Upper lobe of right lung (tissue), 1 donor: ENCODE measurements around the gene RTN1. TPM values are rescaled to one million over a fixed set of nuclear protein-coding genes. Genes with fewer than 3 reads are reported as not detected.

Experiments
- ATAC-seq: fragments of 200-7000 bp; cut with Tn5 transposase; one replicate; pipeline ENCODE4 v1.9.1; 2020; ENCODE audit warnings: mild to moderate bottlenecking, moderate library complexity
- DNase-seq: peaks from one replicate; pipeline ENCODE4 v3.0.0-alpha.2; 2020
- H3K27ac ChIP-seq: fragments of 200-600 bp; one replicate; pipeline ENCODE4 v1.8.0; 2022
- H3K27me3 ChIP-seq: fragments of 200-600 bp; one replicate; pipeline ENCODE4 v1.8.0; 2022; ENCODE audit warnings: mild to moderate bottlenecking
- H3K36me3 ChIP-seq: fragments of 200-600 bp; one replicate; pipeline ENCODE4 v1.8.0; 2022
- H3K4me1 ChIP-seq: fragments of 200-600 bp; one replicate; pipeline ENCODE4 v1.8.0; 2022
- H3K4me3 ChIP-seq: fragments of 200-600 bp; one replicate; pipeline ENCODE4 v1.8.0; 2022; ENCODE audit warnings: mild to moderate bottlenecking
- H3K9me3 ChIP-seq: fragments of 200-600 bp; one replicate; pipeline ENCODE4 v1.8.0; 2022
- CTCF ChIP-seq: fragments of 200-600 bp; IDR thresholded peaks from one replicate; pipeline ENCODE4 v1.8.0; 2022; ENCODE audit warnings: antibody characterized with exemption
- intact Hi-C: fragments of 100-400 bp; cut with DNase I; formaldehyde crosslinking; loops from one replicate; pipeline ENCODE4 v1.11.0; 2022
- total RNA-seq: library from RNA; stranded (reverse); fragmentation: NEBNext Ultra II Directional; extraction: Animal tissue kit (Norgen Biotek cat#: 25700); gene quantifications from one replicate; pipeline ENCODE4 v1.2.1, GENCODE V29; 2021
- donor health status: DM: no; HTN: yes; CAD: no; lungs with severe emphysema.

The RTN1 gene
- total RNA-seq, 1 donor from 2014 or later, result 9.6 TPM

GRCh38 chr14:59776468-59776867, 94.1 kb downstream of the RTN1 start:
- Histone ChIP-seq H3K27ac (no peak overlapping the region), H3K4me1 (no peaks in the 10 kb centered on the region), H3K4me3 (no peak overlapping the region), H3K27me3 (no peaks in the 10 kb centered on the region), H3K9me3 (no peaks in the 10 kb centered on the region), H3K36me3 (no peaks in the 10 kb centered on the region)
- intact Hi-C loops, result no loop called here
- no peak for DNase-seq
- ATAC-seq, result no peak
- no peak for TF ChIP-seq CTCF

- Histone ChIP-seq H3K9me3 (no peaks in the 10 kb centered on the region), H3K4me1 (no peaks in the 10 kb centered on the region), H3K27me3 (no peaks in the 10 kb centered on the region), H3K27ac (no peak overlapping the region), H3K36me3 (no peaks in the 10 kb centered on the region), H3K4me3 (no peak overlapping the region)
- TF ChIP-seq CTCF, result no peak
- DNase-seq, result no peak
- ATAC-seq, result no peak
- intact Hi-C loops, result no loop called here
These were observed 98.3 kb downstream of the RTN1 start for GRCh38 chr14:59772233-59772632.

- Histone ChIP-seq H3K4me3 (no peak overlapping the region), H3K4me1 (no peaks in the 10 kb centered on the region), H3K36me3 (no peaks in the 10 kb centered on the region), H3K27me3 (no peaks in the 10 kb centered on the region), H3K27ac (no peak overlapping the region), H3K9me3 (no peaks in the 10 kb centered on the region)
- intact Hi-C loops, result no loop called here
- DNase-seq (no peak), ATAC-seq (no peak)
- TF ChIP-seq CTCF, result no peak
These were observed 99.0 kb downstream of the RTN1 start for GRCh38 chr14:59771577-59771976.

- TF ChIP-seq CTCF, result no peak
- intact Hi-C loops, result no loop called here
- Histone ChIP-seq H3K4me3 (no peak overlapping the region), H3K4me1 (no peaks in the 10 kb centered on the region), H3K27me3 (no peaks in the 10 kb centered on the region), H3K36me3 (no peaks in the 10 kb centered on the region), H3K27ac (no peak overlapping the region), H3K9me3 (no peaks in the 10 kb centered on the region)
- ATAC-seq, result no peak
- DNase-seq, result no peak
These were observed 101.0 kb downstream of the RTN1 start for GRCh38 chr14:59769586-59769985.

GRCh38 chr14:59768855-59769375, 101.7 kb downstream of the RTN1 start:
- no peak for DNase-seq
- Histone ChIP-seq H3K27me3 (no peaks in the 10 kb centered on the region), H3K9me3 (no peaks in the 10 kb centered on the region), H3K4me1 (no peaks in the 10 kb centered on the region), H3K36me3 (no peaks in the 10 kb centered on the region), H3K4me3 (no peak overlapping the region), H3K27ac (no peak overlapping the region)
- intact Hi-C loops, result no loop called here
- no peak for ATAC-seq
- no peak for TF ChIP-seq CTCF

- H3K4me3 ChIP-seq, result no peak overlapping the region
- H3K27ac ChIP-seq, result no peak overlapping the region
- no peak for TF ChIP-seq CTCF
- no peak for ATAC-seq
- DNase-seq, result no peak
- H3K9me3 ChIP-seq, result no peaks in the 10 kb centered on the region
- no peaks in the 10 kb centered on the region for H3K4me1 ChIP-seq
- H3K36me3 ChIP-seq, result no peaks in the 10 kb centered on the region
- no peaks in the 10 kb centered on the region for H3K27me3 ChIP-seq
- intact Hi-C loops, result no loop called here
These were observed 108.7 kb downstream of the RTN1 start for GRCh38 chr14:59761851-59762250.
